GM19099 (cell line): ENCODE data around the gene EHBP1.

Experiments used
- POLR2A ChIP-seq: IDR thresholded peaks from 3 replicates; pipeline ENCODE4 v1.6.1; 2011; ENCODE audit warnings: low read depth; ENCODE audit not compliant: insufficient read length; ENCODE audit errors: extremely low read depth

EHBP1 gene

DNA sequence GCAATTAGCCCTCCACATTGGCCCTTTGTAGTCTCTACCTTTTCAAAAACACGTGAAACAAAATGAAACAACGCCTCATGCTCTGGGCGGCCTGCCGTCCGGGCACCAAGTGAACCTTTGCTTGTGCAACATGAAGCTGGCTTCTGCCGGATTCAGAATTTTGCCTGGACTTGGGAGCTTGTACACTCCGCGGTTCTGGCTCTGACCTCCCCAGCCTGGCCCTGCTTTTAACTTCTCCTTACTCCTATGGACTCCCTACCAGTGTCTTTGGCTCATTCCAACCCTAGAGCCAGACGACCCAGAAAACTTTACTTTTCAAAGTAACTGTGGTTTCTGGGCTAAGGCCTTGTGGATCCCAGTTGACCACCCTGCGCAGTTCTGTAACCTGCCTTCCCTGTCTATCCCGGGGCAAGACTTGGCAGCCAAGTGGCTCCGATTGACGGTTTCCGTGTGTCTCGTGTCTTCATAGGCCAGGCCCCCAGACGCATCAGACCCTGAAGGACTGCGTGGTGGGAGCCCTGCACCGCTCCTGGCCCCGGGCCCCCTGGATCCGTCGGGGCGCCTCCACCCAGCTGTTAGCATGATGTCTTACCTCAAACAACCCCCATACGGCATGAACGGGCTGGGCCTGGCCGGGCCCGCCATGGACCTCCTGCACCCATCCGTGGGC lies 347.0 kb downstream of the EHBP1 start:
- TF ChIP-seq POLR2A: no peak

DNA sequence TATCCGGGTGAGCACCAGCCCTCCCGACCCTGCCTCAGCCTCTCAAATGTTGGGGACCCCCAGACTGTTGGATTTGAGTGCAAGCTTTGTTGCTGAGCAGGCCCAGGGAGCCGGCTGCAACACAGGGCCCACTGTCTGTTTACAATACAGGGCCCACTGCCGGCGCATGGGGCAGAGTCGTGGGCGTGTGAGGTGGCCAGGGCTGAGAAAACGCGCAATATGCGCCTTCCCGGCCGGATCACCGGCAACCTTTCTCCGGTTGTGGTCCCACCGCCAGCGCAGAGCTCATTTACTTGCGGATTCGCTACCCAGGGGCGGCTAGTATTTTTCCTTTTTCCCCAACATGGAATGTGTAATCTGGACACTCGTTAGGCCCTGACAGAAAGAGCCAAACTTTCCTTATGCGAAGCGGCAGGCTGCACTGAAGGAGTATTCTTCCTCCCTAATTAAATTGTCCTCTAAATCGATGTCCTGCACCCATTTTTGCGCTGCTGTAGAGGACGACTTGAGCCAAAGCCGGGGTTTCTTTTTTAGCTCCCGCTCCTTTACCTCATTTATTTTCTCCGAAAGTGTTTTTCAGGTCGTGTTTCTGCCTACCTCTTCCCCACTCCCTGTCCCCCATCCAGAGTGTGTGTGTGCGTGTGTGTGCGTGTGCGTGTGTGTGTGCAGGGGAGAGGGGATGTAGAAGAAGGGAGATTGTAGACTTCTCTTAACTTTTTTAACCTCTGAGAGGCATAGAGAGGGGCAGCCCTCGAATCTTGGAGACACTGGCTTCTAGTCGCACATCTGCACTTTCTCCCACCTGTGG lies 347.8 kb downstream of the EHBP1 start:
- no peak for TF ChIP-seq POLR2A

DNA sequence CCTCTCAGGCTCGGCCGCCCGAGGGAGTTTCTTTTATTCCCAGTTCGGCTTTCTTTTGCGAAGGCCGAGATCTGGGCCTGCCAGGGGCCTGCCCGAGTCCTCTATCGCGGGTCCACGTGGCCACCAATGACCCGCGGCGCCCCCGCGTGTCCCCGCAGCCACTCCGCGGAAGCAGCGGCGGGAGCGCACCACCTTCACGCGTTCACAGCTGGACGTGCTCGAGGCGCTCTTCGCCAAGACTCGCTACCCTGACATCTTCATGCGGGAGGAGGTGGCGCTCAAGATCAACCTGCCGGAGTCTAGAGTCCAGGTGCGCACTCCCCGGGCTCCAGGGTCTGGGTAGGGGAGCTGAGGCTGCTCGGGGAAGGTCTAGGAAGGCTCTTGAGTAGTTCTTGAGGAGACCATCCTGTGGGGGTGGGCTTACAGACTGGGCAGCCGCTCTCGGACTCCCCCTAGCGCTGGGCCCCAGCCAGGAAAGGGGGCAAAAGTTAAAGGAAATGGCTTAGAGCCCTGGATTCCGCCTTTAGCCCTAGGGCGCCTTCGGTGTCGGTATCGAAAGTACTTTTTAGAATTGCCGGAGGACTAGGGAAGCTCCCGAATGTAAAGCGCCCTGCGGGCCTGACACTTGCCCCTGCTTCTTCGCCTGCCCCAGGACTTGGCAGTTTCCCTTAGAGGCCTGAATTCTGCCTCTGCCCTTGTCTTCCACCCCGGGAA lies 348.5 kb downstream of the EHBP1 start:
- TF ChIP-seq POLR2A: no peak

DNA sequence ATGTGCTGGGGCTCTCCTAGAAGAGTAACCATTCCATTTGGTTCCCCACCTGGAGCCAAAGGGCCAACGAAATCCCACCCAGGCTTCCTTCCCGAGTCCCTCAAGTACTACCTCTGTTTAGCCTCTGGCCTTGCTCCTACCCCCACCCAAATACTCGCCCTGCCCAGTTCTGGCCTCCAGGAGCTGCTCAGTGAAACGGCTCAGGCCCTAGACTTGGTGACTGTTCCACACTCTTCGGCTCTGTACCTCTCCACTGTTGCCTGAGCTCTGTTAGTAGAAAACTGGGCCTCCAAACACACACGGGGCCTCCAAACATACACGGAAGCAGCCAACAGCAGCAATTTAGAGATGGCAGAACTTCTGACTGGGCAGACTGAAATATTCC lies 349.3 kb downstream of the EHBP1 start:
- no peak for TF ChIP-seq POLR2A

DNA sequence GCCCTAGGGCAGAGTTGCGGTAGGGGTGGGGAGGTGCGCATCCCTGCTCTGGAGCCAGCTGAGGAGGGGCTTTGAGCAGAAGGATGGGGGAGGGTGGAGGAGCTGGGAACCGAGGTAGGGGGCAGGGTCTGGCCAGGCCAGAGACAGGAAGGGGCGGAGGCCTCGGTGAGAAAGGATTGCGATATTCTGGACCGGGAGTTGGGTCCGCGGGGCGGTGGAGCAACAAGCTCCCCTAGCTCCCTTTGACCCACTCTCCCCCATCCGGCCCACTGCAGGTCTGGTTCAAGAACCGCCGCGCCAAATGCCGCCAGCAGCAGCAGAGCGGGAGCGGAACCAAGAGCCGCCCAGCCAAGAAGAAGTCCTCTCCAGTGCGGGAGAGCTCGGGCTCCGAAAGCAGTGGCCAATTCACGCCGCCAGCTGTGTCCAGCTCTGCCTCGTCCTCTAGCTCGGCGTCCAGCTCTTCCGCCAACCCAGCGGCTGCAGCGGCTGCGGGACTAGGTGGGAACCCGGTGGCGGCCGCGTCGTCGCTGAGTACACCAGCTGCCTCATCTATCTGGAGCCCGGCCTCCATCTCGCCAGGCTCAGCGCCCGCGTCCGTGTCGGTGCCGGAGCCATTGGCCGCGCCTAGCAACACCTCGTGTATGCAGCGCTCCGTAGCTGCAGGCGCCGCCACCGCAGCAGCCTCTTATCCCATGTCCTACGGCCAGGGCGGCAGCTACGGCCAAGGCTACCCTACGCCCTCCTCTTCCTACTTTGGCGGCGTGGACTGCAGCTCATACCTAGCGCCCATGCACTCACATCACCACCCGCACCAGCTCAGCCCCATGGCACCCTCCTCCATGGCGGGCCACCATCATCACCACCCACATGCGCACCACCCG lies 350.0 kb downstream of the EHBP1 start:
- TF ChIP-seq POLR2A: no peak

DNA sequence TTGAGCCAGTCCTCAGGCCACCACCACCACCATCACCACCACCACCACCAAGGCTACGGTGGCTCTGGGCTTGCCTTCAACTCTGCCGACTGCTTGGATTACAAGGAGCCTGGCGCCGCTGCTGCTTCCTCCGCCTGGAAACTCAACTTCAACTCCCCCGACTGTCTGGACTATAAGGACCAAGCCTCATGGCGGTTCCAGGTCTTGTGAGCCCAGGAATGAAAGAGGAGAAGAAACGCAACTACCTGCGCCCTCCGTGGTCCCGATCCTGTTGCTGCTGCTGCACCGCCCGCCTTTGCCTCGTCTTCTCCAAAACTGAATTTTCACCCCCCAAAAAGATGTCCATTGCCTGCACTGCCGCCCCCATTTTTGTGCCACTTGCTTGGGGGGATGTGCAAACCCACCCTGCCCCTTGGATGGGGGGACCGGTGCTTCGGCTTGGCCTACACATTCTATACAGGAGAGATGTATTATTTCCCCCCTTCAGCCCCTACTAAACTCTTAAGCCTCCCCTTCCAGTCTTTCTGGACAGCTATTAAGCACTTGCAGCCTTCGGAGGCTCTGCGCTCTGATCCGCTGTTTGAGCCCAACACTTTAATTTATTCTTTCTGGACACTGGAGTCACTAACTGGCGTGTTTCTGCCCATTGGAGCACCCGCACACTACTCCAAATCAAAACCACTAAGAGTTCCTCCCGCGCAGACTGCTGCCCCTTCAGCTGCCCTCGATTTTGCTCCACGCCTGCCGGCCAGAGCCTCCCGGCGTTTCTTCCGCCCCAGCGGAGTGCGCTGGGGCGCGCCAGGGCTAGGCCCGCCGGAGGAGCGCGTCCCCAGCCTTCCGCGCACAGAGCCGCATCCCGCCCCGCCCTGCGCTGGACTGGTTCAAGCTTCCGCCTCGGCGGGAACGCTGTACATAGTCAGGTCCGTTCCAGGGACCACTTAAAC lies 350.9 kb downstream of the EHBP1 start:
- TF ChIP-seq POLR2A: no peak

DNA sequence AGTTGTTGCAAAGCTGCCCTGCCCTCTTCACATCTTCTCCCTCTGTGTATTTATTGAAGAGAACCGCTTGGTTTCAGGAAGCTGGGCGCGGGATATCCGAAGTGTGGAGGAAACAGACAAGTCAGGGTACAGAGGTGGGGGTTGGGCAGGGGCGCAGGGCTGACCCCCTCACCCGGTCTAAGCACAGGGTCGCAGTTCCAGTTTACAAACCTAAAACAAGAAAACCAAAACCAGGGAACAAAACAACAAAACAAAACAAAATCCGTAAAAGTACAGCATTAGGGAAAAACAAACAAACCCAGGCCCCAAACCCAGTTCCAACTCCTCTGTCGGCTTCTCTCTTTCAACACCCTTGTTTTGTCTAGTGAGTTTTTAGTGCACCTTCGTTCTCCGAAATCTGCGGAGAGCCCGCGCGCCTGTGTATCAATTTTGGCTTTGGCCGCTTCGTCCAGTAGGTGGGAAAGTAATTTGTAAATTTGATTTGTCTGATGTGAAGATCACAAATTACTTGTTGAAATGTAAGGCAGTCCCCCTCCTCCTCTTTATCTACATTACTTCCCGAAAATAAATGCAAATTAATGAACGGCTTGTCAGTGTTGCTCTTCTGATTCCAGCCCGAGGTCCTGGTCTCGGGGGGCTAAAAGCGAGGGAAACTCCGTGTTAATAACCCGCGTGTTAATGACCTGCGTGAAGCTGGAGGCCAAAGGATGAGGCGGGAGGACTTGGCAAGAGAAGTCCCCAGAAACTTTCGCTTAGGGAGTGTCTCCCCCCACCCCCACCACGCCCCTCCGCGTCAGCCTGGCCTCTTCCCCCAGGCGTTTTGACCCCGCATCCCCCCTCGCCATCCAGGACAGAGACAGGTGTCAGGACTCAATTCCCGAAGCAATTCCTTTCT lies 352.0 kb downstream of the EHBP1 start:
- TF ChIP-seq POLR2A: no peak

DNA sequence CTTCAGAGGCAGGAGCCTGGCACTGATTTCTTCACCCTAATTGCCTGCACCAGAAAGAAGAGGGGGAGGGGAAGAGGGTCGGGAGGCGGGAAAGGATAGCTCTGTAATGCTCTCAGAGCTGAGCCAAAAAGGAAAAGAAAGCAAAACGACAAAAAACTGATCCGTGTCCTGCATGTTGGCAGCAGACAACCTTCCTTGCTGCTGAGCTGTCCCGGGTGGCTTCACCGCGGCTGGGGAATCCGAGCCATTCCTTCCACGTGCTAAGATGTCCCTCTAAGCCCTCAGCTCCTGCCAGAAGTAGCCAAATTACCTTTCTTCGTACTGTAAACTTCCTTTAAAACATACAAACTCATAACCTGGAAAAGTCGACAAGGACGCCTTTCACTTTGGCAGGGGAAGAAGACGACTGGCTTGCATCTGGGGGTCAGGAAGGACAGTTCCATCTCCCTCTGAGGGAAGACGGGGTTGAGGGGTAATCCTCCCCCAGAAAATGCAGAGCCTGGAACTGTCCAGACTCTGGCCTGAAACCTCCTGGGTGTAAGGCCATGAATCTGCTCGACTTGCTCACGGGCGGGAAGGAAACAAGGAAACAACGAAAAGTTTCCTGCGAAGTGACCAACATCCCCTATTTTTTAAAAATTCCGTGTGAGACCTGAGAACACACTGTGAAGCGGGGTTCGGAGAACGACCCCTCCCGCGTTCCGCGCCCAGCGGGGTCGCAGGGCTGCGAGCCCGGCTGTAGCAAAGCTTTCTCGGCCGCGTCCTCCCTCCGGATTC lies 352.8 kb downstream of the EHBP1 start:
- no peak for TF ChIP-seq POLR2A

DNA sequence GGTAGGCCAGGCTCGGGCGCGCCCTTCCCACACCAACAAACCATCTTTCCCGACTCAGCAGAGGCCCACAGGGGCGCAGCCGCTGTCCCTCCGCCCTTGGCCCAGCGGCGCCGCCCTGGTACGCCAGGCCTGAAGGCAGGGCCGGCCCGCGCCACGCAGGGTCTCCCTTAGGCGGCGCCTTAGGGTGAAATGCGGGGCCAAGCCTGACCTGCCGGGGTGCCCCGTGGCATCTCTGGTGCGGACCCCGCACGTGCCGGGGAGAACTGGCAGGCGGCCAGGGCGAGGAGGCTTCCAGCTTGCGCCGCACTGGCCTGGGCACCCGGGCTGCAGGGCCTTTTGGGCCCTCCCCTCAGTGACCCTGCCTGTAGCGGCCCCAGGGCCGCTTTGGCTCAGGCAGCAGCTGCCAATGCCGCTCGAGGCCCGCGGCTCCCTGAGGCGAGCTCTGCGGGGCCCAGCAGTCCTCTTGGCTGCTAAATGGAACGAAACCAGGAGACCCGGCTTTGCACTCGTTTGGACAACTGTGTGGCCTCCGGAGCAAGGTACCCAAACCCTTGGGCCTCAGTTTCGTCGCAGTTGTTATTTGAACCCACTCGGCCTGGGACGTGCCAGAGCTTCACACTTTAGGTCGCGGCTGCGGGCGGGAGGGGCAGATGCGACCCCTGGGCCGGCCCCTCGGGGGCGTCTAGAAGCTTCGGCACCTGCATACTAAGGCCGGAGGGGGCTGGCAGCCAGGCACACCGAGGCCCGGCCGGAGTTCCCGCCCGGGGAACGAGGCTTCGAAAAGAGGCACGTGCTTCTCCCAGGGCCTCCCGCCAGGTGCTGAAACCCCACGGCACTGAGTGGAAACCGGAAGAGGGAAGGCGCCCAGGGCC lies 353.6 kb downstream of the EHBP1 start:
- TF ChIP-seq POLR2A: no peak

DNA sequence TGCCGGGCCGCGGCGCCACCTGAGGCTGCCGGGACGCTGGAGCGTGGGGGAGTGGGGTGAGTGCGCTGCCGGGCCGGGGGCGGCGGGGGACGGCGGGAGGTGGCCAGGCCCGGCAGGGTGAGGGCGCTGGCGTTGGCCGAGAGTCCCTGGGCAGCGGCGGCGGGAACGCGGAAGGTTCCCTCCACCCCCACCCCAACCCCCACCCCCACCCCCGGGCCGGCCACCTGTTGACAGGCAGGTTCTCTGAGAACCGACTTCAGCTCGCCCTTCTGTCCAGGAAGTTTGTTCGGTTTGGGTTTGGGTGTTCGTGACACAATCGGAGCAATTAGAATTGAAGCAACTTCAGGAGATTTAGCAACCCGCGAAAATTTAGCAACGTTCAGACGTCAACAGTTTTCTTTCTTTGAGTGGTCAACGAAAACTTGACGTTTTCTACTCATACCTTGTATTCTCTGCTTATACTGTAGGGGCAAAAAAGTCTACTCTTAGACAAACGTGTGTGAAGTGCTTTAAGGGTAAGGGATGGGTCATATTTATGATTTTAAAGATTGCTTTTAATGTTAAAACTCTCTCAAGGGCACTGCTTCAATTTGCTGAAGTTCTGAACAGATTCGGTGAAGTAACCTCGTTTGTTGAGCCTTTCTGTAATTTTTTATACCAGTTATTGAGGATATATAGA lies 354.4 kb downstream of the EHBP1 start:
- no peak for TF ChIP-seq POLR2A
